ENCODE data around the gene ZEB2.

ZEB2 gene

GRCh38 chr2:144451443-144451842 lies 68.5 kb downstream of the ZEB2 start:
- no peak for DNase-seq (ENCODE audit: low spot score)

- no peak for DNase-seq (ENCODE audit: low spot score)
Observed at GRCh38 chr2:144449028-144449406, 70.9 kb downstream of the ZEB2 start.

- DNase-seq (ENCODE audit: low spot score): no peak
Observed at GRCh38 chr2:144448389-144449027, 71.4 kb downstream of the ZEB2 start.

GRCh38 chr2:144447535-144447934 lies 72.4 kb downstream of the ZEB2 start:
- DNase-seq (ENCODE audit: low spot score): no peak

GRCh38 chr2:144446136-144446535 lies 73.8 kb downstream of the ZEB2 start:
- no peak for DNase-seq (ENCODE audit: low spot score)

GRCh38 chr2:144445196-144445595 lies 74.7 kb downstream of the ZEB2 start:
- no peak for DNase-seq (ENCODE audit: low spot score)

GRCh38 chr2:144443837-144444817 lies 75.8 kb downstream of the ZEB2 start:
- DNase-seq (ENCODE audit: low spot score): no peak

- DNase-seq (ENCODE audit: low spot score): no peak
Observed at GRCh38 chr2:144441711-144442141, 78.2 kb downstream of the ZEB2 start.

GRCh38 chr2:144439993-144440392 lies 79.9 kb downstream of the ZEB2 start:
- no peak for DNase-seq (ENCODE audit: low spot score)

- DNase-seq (ENCODE audit: low spot score): no peak
Observed at GRCh38 chr2:144438801-144439631, 80.9 kb downstream of the ZEB2 start.

GRCh38 chr2:144437636-144438035 lies 82.3 kb downstream of the ZEB2 start:
- no peak for DNase-seq (ENCODE audit: low spot score)

GRCh38 chr2:144434425-144435222 lies 85.3 kb downstream of the ZEB2 start:
- no peak for DNase-seq (ENCODE audit: low spot score)

- no peak for DNase-seq (ENCODE audit: low spot score)
Observed at GRCh38 chr2:144432921-144433320, 87.0 kb downstream of the ZEB2 start.

GRCh38 chr2:144431998-144432397 lies 87.9 kb downstream of the ZEB2 start:
- no peak for DNase-seq (ENCODE audit: low spot score)

GRCh38 chr2:144431392-144431783 lies 88.5 kb downstream of the ZEB2 start:
- DNase-seq (ENCODE audit: low spot score): no peak

GRCh38 chr2:144430722-144431391 lies 89.1 kb downstream of the ZEB2 start:
- peak; percentile 64 for DNase-seq (ENCODE audit: low spot score)

GRCh38 chr2:144429396-144430112 lies 90.4 kb downstream of the ZEB2 start:
- no peak for DNase-seq (ENCODE audit: low spot score)

- no peak for DNase-seq (ENCODE audit: low spot score)
Observed at GRCh38 chr2:144426981-144427479, 92.9 kb downstream of the ZEB2 start.

- no peak for DNase-seq (ENCODE audit: low spot score)
Observed at GRCh38 chr2:144426355-144426754, 93.6 kb downstream of the ZEB2 start.

Data from activated CD4-positive, alpha-beta T cell treated with anti-CD3 and anti-CD28 coated beads, Interleukin-2, Interleukin-4, amounts not matched to agents 100 ng/mL and 50 ng/mL, durations not matched to agents 16 hours and 8 hours (primary cell).